ENCODE data around the gene PHETA1.

Gene PHETA1

GRCh38 chr12:111359914-111360276 is 9.0 kb downstream of the PHETA1 start:
- no peak for TF ChIP-seq CTCF (IDR thresholded peaks at IDR 0.05; ENCODE audit: low read depth, low read length)
- H3K4me3 ChIP-seq (ENCODE audit: low read depth, low read length), result no peak overlapping the region

DNA sequence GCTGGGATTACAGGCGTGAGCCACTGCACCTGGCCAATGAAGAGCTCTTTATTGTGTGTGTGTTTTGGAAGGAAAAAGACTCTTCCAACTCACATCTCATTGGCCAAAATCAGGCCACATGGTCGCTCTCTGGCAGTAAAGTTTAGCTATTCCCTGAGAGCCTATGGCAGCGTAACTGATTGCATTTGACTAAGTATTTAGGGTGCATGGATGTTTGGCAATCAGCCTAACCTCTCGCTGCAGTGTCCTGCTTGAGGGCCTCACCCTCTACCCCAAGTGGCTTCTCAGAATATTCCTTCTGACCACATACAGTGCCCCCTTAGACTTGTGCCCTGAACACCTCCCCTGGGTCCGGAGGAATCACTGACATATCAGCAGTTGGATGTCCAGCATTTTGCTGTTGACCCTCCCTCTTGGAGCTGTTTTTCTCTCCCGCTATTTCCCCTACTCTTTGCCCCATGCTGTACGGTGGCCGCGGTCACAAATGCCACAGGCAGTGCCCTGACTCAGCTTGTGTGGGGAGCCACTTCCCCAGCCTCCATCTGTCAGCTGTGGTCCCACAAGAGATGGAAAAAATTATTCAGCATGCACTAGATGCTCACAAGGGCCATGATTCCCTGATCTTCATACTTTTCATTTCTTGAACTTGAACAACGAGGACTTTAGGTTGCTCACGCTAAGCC is 9.5 kb downstream of the PHETA1 start:
- TF ChIP-seq CTCF (IDR thresholded peaks at IDR 0.05; ENCODE audit: low read depth, low read length), result no peak
- H3K4me3 ChIP-seq (ENCODE audit: low read depth, low read length), result no peak overlapping the region

GRCh38 chr12:111355201-111355925 is 13.5 kb downstream of the PHETA1 start:
- no peak overlapping the region for H3K4me3 ChIP-seq (ENCODE audit: low read depth, low read length)
- TF ChIP-seq CTCF (IDR thresholded peaks at IDR 0.05; ENCODE audit: low read depth, low read length), result no peak

- H3K4me3 ChIP-seq (ENCODE audit: low read depth, low read length), result no peak overlapping the region
- no peak for TF ChIP-seq CTCF (IDR thresholded peaks at IDR 0.05; ENCODE audit: low read depth, low read length)
Observed at GRCh38 chr12:111354511-111354910, 14.4 kb downstream of the PHETA1 start.

GRCh38 chr12:111353603-111354295 is 15.1 kb downstream of the PHETA1 start:
- TF ChIP-seq CTCF (IDR thresholded peaks at IDR 0.05; ENCODE audit: low read depth, low read length), result no peak
- no peak overlapping the region for H3K4me3 ChIP-seq (ENCODE audit: low read depth, low read length)

DNA sequence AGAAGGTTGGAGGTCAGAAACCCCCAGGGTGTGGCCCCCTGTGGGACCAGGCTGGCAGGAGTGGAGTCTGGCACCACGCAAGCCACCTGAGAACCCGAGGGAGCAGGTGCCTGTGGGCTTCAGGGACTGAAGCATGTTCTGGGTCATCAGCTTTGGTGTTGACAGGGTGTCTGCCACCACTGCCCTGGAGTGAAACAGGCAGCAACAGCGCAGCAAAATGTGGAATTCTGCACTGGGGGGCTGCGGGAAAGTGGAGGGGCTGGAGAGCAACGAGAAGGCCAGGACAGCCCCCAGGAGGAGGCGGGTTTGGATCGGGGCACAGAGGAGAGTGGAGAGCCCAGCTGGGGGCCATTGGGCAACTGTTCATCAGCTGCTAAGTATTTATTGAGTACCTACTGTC is 15.9 kb downstream of the PHETA1 start:
- no peak for TF ChIP-seq CTCF (IDR thresholded peaks at IDR 0.05; ENCODE audit: low read depth, low read length)
- H3K4me3 ChIP-seq (ENCODE audit: low read depth, low read length), result no peak overlapping the region
